Lower lobe of right lung (tissue), 2 donors: ENCODE measurements around the gene IFNGR1. TPM values are rescaled to one million over a fixed set of nuclear protein-coding genes. Genes with fewer than 3 reads are reported as not detected.
A peak's percentile ranks its signal among the peaks of the same experiment; 100 is the strongest.

Experiments
- ATAC-seq, 2 donors: fragments of 200-7000 bp; cut with Tn5 transposase; one replicate each; pipeline ENCODE4 v1.9.1; 2020 to 2022; ENCODE audit warnings: mild to moderate bottlenecking in 2 of 2, moderate library complexity in 2 of 2
- DNase-seq: peaks from one replicate; pipeline ENCODE4 v3.0.0-alpha.2; 2020
- H3K27ac ChIP-seq: fragments of 200-600 bp; one replicate; pipeline ENCODE4 v1.8.0; 2022
- H3K27me3 ChIP-seq: fragments of 200-600 bp; one replicate; pipeline ENCODE4 v1.8.0; 2022; ENCODE audit warnings: low read depth
- H3K36me3 ChIP-seq: fragments of 200-600 bp; one replicate; pipeline ENCODE4 v1.8.0; 2022; ENCODE audit warnings: mild to moderate bottlenecking
- H3K4me1 ChIP-seq: fragments of 200-600 bp; one replicate; pipeline ENCODE4 v1.8.0; 2022
- H3K4me3 ChIP-seq: fragments of 200-600 bp; one replicate; pipeline ENCODE4 v1.8.0; 2022; ENCODE audit warnings: mild to moderate bottlenecking
- H3K9me3 ChIP-seq: fragments of 200-600 bp; one replicate; pipeline ENCODE4 v1.8.0; 2022
- CTCF ChIP-seq: fragments of 200-600 bp; IDR thresholded peaks from one replicate; pipeline ENCODE4 v1.8.0; 2022; ENCODE audit warnings: antibody characterized with exemption, mild to moderate bottlenecking
- intact Hi-C: fragments of 100-400 bp; cut with DNase I; formaldehyde crosslinking; loops from one replicate; pipeline ENCODE4 v1.11.0; 2022
- total RNA-seq: library from RNA; stranded (reverse); fragmentation: NEBNext Ultra II Directional; extraction: Animal tissue kit (Norgen Biotek cat#: 25700); gene quantifications from one replicate; pipeline ENCODE4 v1.2.1, GENCODE V29; 2021
- donor health status: DM: no; HTN: yes; CAD: no; lungs with severe emphysema.

Gene IFNGR1
- total RNA-seq, 1 donor from 2014 or later: 208 TPM

DNA sequence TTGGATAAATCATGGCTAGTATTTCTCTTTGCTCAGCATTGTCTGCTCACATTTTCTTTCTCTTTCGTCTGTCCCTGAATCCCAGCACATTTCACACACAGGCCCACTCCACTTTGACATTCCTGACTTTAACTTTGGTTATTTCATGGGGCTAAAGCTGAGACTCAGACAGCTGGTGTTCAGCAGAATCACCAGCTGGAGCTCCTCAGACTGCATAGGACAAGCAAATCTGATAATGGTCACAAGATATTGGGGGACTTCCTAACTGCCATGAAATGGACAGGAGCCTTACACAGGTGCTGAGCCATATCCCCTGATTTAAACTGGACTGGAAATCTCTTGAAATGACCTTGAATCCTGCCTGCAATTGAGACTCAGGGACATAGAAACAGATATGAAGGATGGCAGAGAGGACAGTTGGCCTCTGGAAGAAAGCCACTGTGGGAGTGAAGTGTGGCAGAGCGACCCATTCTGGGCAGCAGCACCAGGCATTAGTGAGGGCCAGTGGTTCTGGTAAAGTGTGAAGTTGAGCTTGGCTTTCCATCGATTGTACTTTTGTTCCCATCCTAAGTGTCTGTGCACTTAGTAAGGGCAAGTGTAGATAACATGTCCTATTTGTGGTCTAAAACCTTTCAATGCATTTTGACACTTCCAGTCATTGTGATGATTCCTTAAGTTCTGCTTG lies 10.0 kb upstream of the IFNGR1 start:
- Histone ChIP-seq H3K4me3 (no peak overlapping the region), H3K4me1 (peaks cover 92% of the 10 kb centered on the region), H3K9me3 (no peaks in the 10 kb centered on the region), H3K27ac (peak overlapping the region; percentile 59), H3K36me3 (no peaks in the 10 kb centered on the region), H3K27me3 (no peaks in the 10 kb centered on the region)
- DNase-seq: no peak
- ATAC-seq: no peak
- intact Hi-C loops: no loop called here
- no peak for TF ChIP-seq CTCF

DNA sequence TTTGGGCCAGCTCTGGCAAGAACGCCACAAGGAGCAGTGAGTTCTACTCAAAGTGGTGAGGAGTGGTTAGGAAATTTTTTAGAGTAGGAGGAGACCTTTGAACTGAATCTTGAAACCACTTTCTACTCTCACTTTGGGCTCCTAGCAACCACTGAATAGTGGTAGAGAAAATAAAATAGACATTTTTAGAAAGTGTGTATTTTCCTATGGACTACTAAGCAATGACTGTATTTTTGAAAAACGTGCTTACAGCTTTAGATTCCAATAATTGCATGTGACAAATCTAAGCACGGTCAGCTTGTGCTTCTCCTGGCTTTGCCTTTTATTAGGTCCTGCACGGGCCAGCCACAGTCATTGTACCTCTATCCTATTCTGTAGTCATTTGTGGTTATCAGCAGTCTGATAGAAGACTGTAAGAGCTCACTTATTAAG lies 8.7 kb upstream of the IFNGR1 start:
- no peaks in the 10 kb centered on the region for H3K36me3 ChIP-seq
- no peak for DNase-seq

DNA sequence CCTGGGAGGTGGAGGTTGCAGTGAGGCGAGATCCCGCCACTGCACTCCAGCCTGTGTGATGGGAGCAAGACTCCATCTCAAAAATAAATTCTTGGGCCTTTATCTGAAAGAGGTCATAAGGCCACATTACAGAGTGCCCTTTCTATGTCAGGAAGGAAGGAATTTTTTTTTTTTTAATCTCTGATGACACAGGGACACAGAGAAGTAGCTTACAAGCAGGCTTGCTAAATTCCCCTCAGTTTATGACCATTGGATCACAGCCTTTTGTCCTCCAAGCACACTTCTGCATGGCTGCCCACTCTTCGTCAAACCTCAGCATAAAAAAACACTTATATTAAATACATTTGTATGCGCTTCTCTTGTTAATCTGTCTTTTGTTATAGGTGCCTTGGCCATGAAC lies 7.5 kb upstream of the IFNGR1 start:
- no peaks in the 10 kb centered on the region for H3K27me3 ChIP-seq
- H3K9me3 ChIP-seq: no peaks in the 10 kb centered on the region
- H3K36me3 ChIP-seq: no peaks in the 10 kb centered on the region
- H3K4me3 ChIP-seq: no peak overlapping the region
- peaks cover 95% of the 10 kb centered on the region for H3K4me1 ChIP-seq
- intact Hi-C loops: no loop called here
- DNase-seq: no peak
- no peak overlapping the region for H3K27ac ChIP-seq
- no peak for TF ChIP-seq CTCF
- ATAC-seq: no peak

More for the DNA sequence above, 8.7 kb upstream of the IFNGR1 start:
- peak; percentile 46 to 74 for ATAC-seq
- TF ChIP-seq CTCF: no peak
- intact Hi-C loops: no loop called here
- H3K9me3 ChIP-seq: no peaks in the 10 kb centered on the region
- H3K27me3 ChIP-seq: no peaks in the 10 kb centered on the region
- H3K4me3 ChIP-seq: no peak overlapping the region
- peak overlapping the region; percentile 59 for H3K27ac ChIP-seq
- peaks cover 92% of the 10 kb centered on the region for H3K4me1 ChIP-seq

GRCh38 chr6:137224799-137225198 lies 5.6 kb upstream of the IFNGR1 start:
- Histone ChIP-seq H3K4me3 (no peak overlapping the region), H3K27ac (peak overlapping the region; percentile 99), H3K4me1 (peaks cover 96% of the 10 kb centered on the region), H3K36me3 (no peaks in the 10 kb centered on the region), H3K27me3 (no peaks in the 10 kb centered on the region), H3K9me3 (no peaks in the 10 kb centered on the region)
- ATAC-seq (peak; percentile 43 to 76), DNase-seq (no peak)
- no peak for TF ChIP-seq CTCF
- intact Hi-C loops: no loop called here

DNA sequence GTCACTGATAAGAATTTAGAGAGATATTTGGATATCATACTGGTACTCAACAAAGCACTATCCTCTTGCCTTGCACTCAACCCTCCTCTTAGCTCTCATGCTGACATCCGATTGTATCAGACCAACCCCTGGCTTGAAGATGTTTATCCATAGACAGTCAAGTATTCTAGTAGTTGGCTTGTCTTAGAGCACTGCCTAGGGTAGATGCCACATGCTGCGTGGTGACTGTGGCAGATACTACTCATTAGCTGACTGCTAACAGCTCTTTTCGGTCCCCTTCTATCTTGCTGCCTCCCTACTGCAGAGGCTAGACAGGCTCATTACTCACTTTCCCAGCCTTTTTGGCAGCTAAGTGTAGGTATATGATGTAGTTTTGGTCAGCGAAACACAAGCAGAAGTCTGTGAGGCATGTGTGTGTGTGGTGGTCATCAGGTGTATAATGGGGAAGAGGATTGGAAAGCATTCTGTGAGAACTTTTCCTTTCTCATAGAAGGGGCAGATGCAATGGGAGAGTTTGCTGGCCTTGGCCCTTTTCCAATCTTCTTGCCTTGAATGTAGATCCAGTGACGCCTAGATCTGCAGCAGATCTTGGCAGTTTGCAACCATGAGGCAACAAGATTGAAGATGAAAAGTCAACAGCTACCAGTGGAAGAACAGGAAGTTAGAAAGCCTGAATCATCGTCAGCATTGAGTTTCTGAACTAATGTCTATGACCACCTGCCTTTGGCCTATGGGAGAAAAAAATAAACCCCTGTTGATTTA lies 4.4 kb upstream of the IFNGR1 start:
- no peak overlapping the region for H3K4me3 ChIP-seq
- intact Hi-C loops: no loop called here
- peak overlapping the region; percentile 99 for H3K27ac ChIP-seq
- no peaks in the 10 kb centered on the region for H3K36me3 ChIP-seq
- H3K9me3 ChIP-seq: no peaks in the 10 kb centered on the region
- no peak for DNase-seq
- TF ChIP-seq CTCF: no peak
- H3K4me1 ChIP-seq: peaks cover 89% of the 10 kb centered on the region
- H3K27me3 ChIP-seq: no peaks in the 10 kb centered on the region
- peak; percentile 15 to 20 for ATAC-seq
